ENCODE measurements around the gene ENAM. TPM values are rescaled to one million over a fixed set of nuclear protein-coding genes. Genes with fewer than 3 reads are reported as not detected.
A peak's percentile ranks its signal among the peaks of the same experiment; 100 is the strongest.
"Not testable (repeated sequence)": the region's sequence is repeated elsewhere in the genome, so short reads cannot be mapped to it uniquely, and the experiment has no call there.

Gene ENAM
- total and polyA plus RNA-seq, 4 donors: 0.06 to 0.46 TPM; not detected in 2

DNA sequence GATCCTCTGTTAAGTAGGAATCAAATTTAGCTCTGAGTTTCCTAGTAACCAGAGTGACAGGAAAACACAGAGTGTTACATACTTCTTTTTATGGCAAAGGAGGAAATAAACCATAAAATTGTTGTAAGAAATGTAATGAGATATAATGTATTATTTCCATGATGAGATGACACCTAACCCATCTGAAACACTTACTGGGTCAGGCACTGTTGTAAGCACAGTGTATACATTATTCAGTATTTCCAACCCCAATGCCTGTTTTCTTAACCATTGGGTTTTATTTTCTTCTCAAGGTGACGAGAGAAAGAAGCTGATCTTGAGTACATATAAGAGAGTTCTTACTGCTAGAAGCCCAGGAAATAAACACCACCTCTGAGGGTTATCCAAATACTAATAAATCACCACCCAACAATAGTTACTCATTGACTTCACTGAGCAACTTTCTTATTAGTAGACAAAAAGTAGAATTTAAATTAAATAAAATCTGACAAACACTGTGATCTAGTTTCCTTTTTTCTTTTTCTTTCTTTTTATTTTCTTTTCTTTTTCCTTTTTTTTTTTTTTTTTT, 4.2 kb upstream of the ENAM start:
- Histone ChIP-seq H3K27ac (ENCODE audit: low read depth, low read length) (no peak overlapping the region), H3K36me3 (ENCODE audit: control insufficient read depth, insufficient read depth, low read length) (no peaks in the 10 kb centered on the region), H3K4me1 (ENCODE audit: control insufficient read depth, insufficient read depth, low read length) (no peaks in the 10 kb centered on the region), H3K27me3 (ENCODE audit: control insufficient read depth, insufficient read depth, low read length) (no peaks in the 10 kb centered on the region), H3K4me3 (ENCODE audit: low read depth, low read length) (no peak overlapping the region), H3K9me3 (ENCODE audit: control insufficient read depth, insufficient read depth, low read length) (no peaks in the 10 kb centered on the region)
- no peak for DNase-seq (ENCODE audit: low read depth in 4 of 6, low spot score in 6 of 6)
- WGBS (ENCODE audit: insufficient coverage): no CpG with 5 or more reads among the region's 1 CpG

DNA sequence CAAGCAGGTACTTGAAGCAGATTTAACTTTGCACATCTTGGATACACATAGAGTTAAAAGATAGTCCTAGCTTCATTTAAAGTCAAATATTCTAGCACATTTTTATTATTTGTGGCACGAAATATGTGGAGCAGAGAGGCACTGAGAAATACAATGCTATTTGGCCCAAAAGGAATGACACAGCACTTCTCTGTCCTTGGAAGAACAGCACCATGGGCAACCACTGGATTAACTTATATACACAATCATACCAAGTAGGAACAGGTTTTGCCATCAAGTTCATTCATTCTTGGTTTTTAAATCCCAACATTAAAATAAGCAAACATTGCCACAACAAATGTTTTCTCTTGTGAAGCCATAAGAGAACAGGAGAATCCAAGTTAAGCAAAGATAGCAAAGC, 924 bp upstream of the ENAM start:
- Histone ChIP-seq H3K27me3 (ENCODE audit: control insufficient read depth, insufficient read depth, low read length) (no peaks in the 10 kb centered on the region), H3K4me3 (ENCODE audit: low read depth, low read length) (no peak overlapping the region), H3K36me3 (ENCODE audit: control insufficient read depth, insufficient read depth, low read length) (no peaks in the 10 kb centered on the region), H3K9me3 (ENCODE audit: control insufficient read depth, insufficient read depth, low read length) (no peaks in the 10 kb centered on the region), H3K27ac (ENCODE audit: low read depth, low read length) (no peak overlapping the region), H3K4me1 (ENCODE audit: control insufficient read depth, insufficient read depth, low read length) (no peaks in the 10 kb centered on the region)
- no CpG with 5 or more reads among the region's 1 CpG for WGBS (ENCODE audit: insufficient coverage)
- no peak for DNase-seq (ENCODE audit: low read depth in 4 of 6, low spot score in 6 of 6)

DNA sequence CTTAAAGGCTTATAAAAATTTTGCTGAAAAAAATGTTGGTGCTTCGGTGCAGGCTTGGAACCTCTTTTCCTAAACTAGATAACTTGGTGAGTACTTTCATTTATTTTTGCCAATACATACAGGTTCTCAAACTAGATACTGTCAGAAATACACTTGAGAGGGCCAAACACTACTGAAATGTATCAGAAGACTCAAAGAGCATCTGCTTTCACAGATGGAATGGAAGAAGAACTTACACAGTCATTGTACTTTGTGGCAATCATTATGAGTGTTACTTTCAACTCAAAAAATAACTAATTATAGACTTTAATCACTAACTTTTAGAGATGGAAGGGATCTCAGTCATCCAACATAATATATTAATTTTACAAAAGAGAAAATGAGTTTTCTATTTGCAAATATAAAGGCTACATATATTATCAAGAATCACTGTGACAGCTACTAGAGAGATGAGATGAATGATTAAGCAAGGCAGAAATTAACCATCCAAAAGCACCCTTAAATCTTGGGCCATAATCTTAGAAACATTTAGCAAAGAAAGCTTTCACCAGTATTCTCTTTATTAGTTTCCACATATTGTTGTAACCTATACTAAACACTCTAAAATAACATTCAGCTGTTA, 1.0 kb downstream of the ENAM start:
- Histone ChIP-seq H3K4me1 (ENCODE audit: control insufficient read depth, insufficient read depth, low read length) (no peaks in the 10 kb centered on the region), H3K27me3 (ENCODE audit: control insufficient read depth, insufficient read depth, low read length) (no peaks in the 10 kb centered on the region), H3K9me3 (ENCODE audit: control insufficient read depth, insufficient read depth, low read length) (no peaks in the 10 kb centered on the region), H3K4me3 (ENCODE audit: low read depth, low read length) (no peak overlapping the region), H3K27ac (ENCODE audit: low read depth, low read length) (no peak overlapping the region), H3K36me3 (ENCODE audit: control insufficient read depth, insufficient read depth, low read length) (no peaks in the 10 kb centered on the region)
- DNase-seq (ENCODE audit: low read depth in 4 of 6, low spot score in 6 of 6): no peak
- WGBS (ENCODE audit: insufficient coverage): no CpG with 5 or more reads among the region's 1 CpG

DNA sequence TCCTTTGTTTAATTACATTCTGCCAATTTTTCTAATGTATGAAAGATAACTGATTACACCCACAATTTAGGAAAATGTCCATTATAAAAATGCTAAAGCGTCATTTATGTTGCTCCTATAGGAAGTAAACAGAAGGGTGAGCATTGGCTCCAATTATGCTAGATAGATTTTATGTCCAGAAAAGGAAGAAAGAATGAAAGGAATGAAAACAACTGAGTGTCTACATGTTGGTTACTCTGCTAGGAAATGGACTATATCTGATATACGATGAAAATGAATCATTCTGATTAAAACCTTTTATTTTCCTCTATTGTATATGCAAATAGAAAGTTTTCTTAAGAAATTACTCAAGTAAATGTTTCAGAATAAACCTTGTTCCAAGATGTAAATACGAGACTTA, 1.6 kb downstream of the ENAM start:
- H3K4me1 ChIP-seq (ENCODE audit: control insufficient read depth, insufficient read depth, low read length): no peaks in the 10 kb centered on the region
- H3K4me3 ChIP-seq (ENCODE audit: low read depth, low read length): no peak overlapping the region
- no CpG with 5 or more reads among the region's 3 CpGs for WGBS (ENCODE audit: insufficient coverage)
- DNase-seq (ENCODE audit: low read depth in 4 of 6, low spot score in 6 of 6): no peak
- no peaks in the 10 kb centered on the region for H3K36me3 ChIP-seq (ENCODE audit: control insufficient read depth, insufficient read depth, low read length)
- no peaks in the 10 kb centered on the region for H3K27me3 ChIP-seq (ENCODE audit: control insufficient read depth, insufficient read depth, low read length)
- H3K27ac ChIP-seq (ENCODE audit: low read depth, low read length): no peak overlapping the region
- H3K9me3 ChIP-seq (ENCODE audit: control insufficient read depth, insufficient read depth, low read length): no peaks in the 10 kb centered on the region

DNA sequence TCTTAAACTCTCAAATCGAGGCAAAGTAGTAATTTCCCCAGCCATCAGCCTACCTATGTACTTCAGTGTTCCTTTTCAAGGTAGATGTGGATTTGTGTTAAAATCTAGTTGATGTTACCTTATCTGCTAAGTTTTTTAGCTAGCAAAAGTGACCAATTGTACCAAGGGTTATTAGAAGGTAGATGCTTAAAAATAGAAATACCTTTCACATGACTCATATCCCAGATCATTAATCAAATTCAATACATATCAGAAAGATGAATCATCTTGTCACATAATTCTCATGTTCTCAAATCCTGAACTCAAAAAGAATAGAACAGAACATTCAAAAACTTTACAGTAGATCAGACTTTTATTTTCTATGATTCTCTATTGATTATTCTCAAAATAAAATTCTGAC, 3.5 kb downstream of the ENAM start:
- H3K4me1 ChIP-seq (ENCODE audit: control insufficient read depth, insufficient read depth, low read length): no peaks in the 10 kb centered on the region
- H3K9me3 ChIP-seq (ENCODE audit: control insufficient read depth, insufficient read depth, low read length): no peaks in the 10 kb centered on the region
- no peak for DNase-seq (ENCODE audit: low read depth in 4 of 6, low spot score in 6 of 6)
- no CpG with 5 or more reads among the region's 1 CpG for WGBS (ENCODE audit: insufficient coverage)
- no peaks in the 10 kb centered on the region for H3K36me3 ChIP-seq (ENCODE audit: control insufficient read depth, insufficient read depth, low read length)
- no peak overlapping the region for H3K27ac ChIP-seq (ENCODE audit: low read depth, low read length)
- H3K27me3 ChIP-seq (ENCODE audit: control insufficient read depth, insufficient read depth, low read length): no peaks in the 10 kb centered on the region
- H3K4me3 ChIP-seq (ENCODE audit: low read depth, low read length): no peak overlapping the region

DNA sequence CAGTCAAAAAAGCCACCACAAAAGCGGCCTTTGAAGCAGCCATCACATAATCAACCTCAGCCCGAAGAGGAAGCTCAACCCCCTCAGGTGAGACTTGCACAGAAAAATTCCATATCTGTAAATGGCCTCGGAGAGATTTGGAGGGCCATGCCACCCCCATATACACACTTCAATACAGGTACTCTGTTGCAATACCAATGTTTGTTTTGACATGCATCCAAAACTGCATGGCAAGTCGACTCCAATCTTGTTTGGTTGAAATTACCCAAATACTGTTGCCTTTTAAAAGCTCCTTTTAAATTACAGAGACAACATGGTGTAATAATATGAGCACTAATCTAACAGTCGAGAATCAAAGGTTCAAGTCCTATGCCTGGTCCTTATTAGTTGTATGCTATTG, 5.9 kb downstream of the ENAM start:
- no peaks in the 10 kb centered on the region for H3K4me1 ChIP-seq (ENCODE audit: control insufficient read depth, insufficient read depth, low read length)

DNA sequence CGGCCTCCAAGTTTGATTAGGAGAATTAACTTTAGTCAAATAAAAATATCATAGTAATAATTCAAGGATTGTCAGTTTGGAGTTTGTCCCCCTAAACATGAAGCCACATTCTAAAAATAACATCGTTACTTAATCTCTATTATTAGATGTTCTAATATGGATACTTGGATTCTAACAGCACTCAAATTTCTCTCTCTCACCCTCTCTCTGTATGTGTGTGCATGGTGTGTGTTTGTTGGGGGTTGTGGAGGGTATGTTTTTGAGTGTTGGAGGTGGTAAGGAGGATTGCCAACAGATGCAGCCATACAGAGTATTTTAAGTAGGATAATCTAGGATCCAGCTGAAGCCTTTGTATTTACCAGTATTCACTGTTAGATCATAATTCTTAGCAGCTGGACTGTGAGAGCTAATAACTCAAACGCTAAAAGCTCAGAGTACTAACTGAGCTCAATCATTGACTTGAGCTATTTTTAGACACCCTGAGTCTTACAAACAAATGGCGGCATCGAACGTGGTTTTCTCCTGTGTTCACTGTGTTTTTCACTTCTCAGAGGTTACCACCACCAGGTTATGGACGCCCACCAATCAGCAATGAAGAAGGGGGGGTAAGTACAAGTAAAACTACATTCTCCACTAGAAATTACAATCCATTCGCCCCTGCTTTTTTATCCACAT, 8.8 kb downstream of the ENAM start:
- Histone ChIP-seq H3K4me3 (ENCODE audit: low read depth, low read length) (no peak overlapping the region), H3K27me3 (ENCODE audit: control insufficient read depth, insufficient read depth, low read length) (no peaks in the 10 kb centered on the region), H3K36me3 (ENCODE audit: control insufficient read depth, insufficient read depth, low read length) (no peaks in the 10 kb centered on the region), H3K9me3 (ENCODE audit: control insufficient read depth, insufficient read depth, low read length) (no peaks in the 10 kb centered on the region), H3K27ac (ENCODE audit: low read depth, low read length) (no peak overlapping the region), H3K4me1 (ENCODE audit: control insufficient read depth, insufficient read depth, low read length) (no peaks in the 10 kb centered on the region)
- DNase-seq (ENCODE audit: low read depth in 4 of 6, low spot score in 6 of 6): peak in 1 of 6 donors; percentile 19
- WGBS (ENCODE audit: insufficient coverage): 80% methylated on average over 1 of the region's 8 CpGs

More for the DNA sequence above, 5.9 kb downstream of the ENAM start:
- Histone ChIP-seq H3K9me3 (ENCODE audit: control insufficient read depth, insufficient read depth, low read length) (no peaks in the 10 kb centered on the region), H3K36me3 (ENCODE audit: control insufficient read depth, insufficient read depth, low read length) (no peaks in the 10 kb centered on the region), H3K27ac (ENCODE audit: low read depth, low read length) (no peak overlapping the region), H3K27me3 (ENCODE audit: control insufficient read depth, insufficient read depth, low read length) (no peaks in the 10 kb centered on the region), H3K4me3 (ENCODE audit: low read depth, low read length) (no peak overlapping the region)
- DNase-seq (ENCODE audit: low read depth in 4 of 6, low spot score in 6 of 6): no peak
- WGBS (ENCODE audit: insufficient coverage): 100% methylated on average over 2 of the region's 5 CpGs

DNA sequence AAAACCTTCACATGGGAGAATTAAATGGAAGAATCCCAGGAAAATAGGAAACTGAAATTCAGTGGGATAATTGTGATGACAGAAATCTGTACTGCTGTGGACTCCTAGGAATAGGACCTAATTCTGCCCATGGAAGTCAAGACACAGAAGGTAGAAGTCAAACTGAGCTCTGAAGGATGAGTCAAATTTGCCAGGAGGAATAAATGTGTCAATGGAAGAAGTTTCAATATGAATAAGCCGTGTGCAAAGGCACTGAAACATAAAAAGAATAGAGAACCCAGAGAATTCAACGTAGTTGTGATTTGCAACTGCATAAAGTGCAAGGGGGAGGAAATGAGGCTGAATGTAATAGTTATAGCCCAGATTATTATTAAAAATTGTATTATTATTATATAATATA, 11.6 kb downstream of the ENAM start:
- Histone ChIP-seq H3K4me1 (ENCODE audit: control insufficient read depth, insufficient read depth, low read length) (no peaks in the 10 kb centered on the region), H3K27me3 (ENCODE audit: control insufficient read depth, insufficient read depth, low read length) (no peaks in the 10 kb centered on the region), H3K4me3 (ENCODE audit: low read depth, low read length) (no peak overlapping the region), H3K27ac (ENCODE audit: low read depth, low read length) (no peak overlapping the region), H3K36me3 (ENCODE audit: control insufficient read depth, insufficient read depth, low read length) (no peaks in the 10 kb centered on the region), H3K9me3 (ENCODE audit: control insufficient read depth, insufficient read depth, low read length) (no peaks in the 10 kb centered on the region)
- DNase-seq (ENCODE audit: low read depth in 4 of 6, low spot score in 6 of 6): no peak
- WGBS (ENCODE audit: insufficient coverage): no CpG with 5 or more reads among the region's 2 CpGs

DNA sequence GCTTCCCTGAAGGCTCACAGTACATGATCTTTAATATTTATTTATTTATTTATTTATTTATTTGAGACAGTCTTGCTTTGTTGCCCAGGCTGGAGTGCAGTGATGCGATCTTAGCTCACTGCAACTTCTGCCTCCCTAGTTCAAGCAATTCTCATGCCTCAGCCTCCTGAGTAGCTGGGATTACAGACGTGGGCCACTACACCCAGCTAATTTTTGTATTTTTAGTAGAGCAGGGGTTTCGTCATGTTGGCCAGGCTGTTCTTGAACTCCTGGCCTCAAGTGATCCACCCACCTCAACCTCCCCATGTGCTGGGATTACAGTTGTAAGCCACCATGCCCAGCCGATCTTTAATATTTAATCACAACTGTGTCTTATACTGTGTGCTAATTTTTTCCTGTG, 22.2 kb downstream of the ENAM start:
- not testable (repeated sequence) for DNase-seq (ENCODE audit: low read depth in 4 of 6, low spot score in 6 of 6); H3K27ac ChIP-seq (ENCODE audit: low read depth, low read length); H3K9me3 ChIP-seq (ENCODE audit: control insufficient read depth, insufficient read depth, low read length); H3K4me1 ChIP-seq (ENCODE audit: control insufficient read depth, insufficient read depth, low read length); H3K4me3 ChIP-seq (ENCODE audit: low read depth, low read length); H3K27me3 ChIP-seq (ENCODE audit: control insufficient read depth, insufficient read depth, low read length); H3K36me3 ChIP-seq (ENCODE audit: control insufficient read depth, insufficient read depth, low read length)
- no CpG with 5 or more reads among the region's 4 CpGs for WGBS (ENCODE audit: insufficient coverage)
